GM18511 (cell line): ENCODE data around the gene ST6GALNAC3.
"Not testable (repeated sequence)": the region's sequence is repeated elsewhere in the genome, so short reads cannot be mapped to it uniquely, and the experiment has no call there.

ENCODE experiments used
- ATAC-seq: cut with Tn5 transposase; IDR thresholded peaks from one replicate; pipeline ENCODE4 v1.9.1; 2021; ENCODE audit warnings: mild to moderate bottlenecking, moderate library complexity; ENCODE audit not compliant: unreplicated experiment

ST6GALNAC3 gene

GRCh38 chr1:76317299-76317900 is 242.9 kb downstream of the ST6GALNAC3 start:
- ATAC-seq, result no peak

GRCh38 chr1:76330991-76331603 is 256.6 kb downstream of the ST6GALNAC3 start:
- peak; percentile 93 for ATAC-seq

GRCh38 chr1:76335882-76336281 is 261.3 kb downstream of the ST6GALNAC3 start:
- no peak for ATAC-seq

- ATAC-seq, result no peak
Measured at GRCh38 chr1:76336931-76337371, 262.4 kb downstream of the ST6GALNAC3 start.

- no peak for ATAC-seq
Measured at GRCh38 chr1:76337542-76338219, 263.1 kb downstream of the ST6GALNAC3 start.

- no peak for ATAC-seq
Measured at GRCh38 chr1:76340056-76340455, 265.5 kb downstream of the ST6GALNAC3 start.

- ATAC-seq, result not testable (repeated sequence)
Measured at GRCh38 chr1:76341816-76342215, 267.3 kb downstream of the ST6GALNAC3 start.

- ATAC-seq, result no peak
Measured at GRCh38 chr1:76343356-76343755, 268.8 kb downstream of the ST6GALNAC3 start.

GRCh38 chr1:76351655-76352054 is 277.1 kb downstream of the ST6GALNAC3 start:
- ATAC-seq, result no peak

- ATAC-seq, result no peak
Measured at GRCh38 chr1:76352741-76353435, 278.3 kb downstream of the ST6GALNAC3 start.

GRCh38 chr1:76354236-76354635 is 279.7 kb downstream of the ST6GALNAC3 start:
- ATAC-seq, result no peak

- ATAC-seq, result no peak
Measured at GRCh38 chr1:76366726-76367125, 292.2 kb downstream of the ST6GALNAC3 start.

- ATAC-seq, result no peak
Measured at GRCh38 chr1:76371941-76372340, 297.4 kb downstream of the ST6GALNAC3 start.

GRCh38 chr1:76374086-76374485 is 299.5 kb downstream of the ST6GALNAC3 start:
- no peak for ATAC-seq

- no peak for ATAC-seq
Measured at GRCh38 chr1:76377247-76377646, 302.7 kb downstream of the ST6GALNAC3 start.

- no peak for ATAC-seq
Measured at GRCh38 chr1:76379506-76379905, 305.0 kb downstream of the ST6GALNAC3 start.

GRCh38 chr1:76381450-76382097 is 307.0 kb downstream of the ST6GALNAC3 start:
- ATAC-seq, result no peak

GRCh38 chr1:76388261-76388660 is 313.7 kb downstream of the ST6GALNAC3 start:
- no peak for ATAC-seq

- no peak for ATAC-seq
Measured at GRCh38 chr1:76390456-76390855, 315.9 kb downstream of the ST6GALNAC3 start.

GRCh38 chr1:76395059-76395458 is 320.5 kb downstream of the ST6GALNAC3 start:
- no peak for ATAC-seq

GRCh38 chr1:76402128-76402527 is 327.6 kb downstream of the ST6GALNAC3 start:
- no peak for ATAC-seq
